Activated naive CD4-positive, alpha-beta T cell treated with Interleukin-2 at 50 U/mL for 16 hours (primary cell): ENCODE measurements around the gene PHF1.

Source experiments
- DNase-seq: peaks from one replicate; pipeline ENCODE4 v3.0.0-alpha.2; 2020

PHF1 gene

GRCh38 chr6:33433544-33434191, 22.9 kb downstream of the PHF1 start:
- DNase-seq, result no peak

GRCh38 chr6:33434961-33435360, 24.1 kb downstream of the PHF1 start:
- DNase-seq, result no peak

- no peak for DNase-seq
Measured at GRCh38 chr6:33437666-33438065, 26.9 kb downstream of the PHF1 start.

- no peak for DNase-seq
Measured at GRCh38 chr6:33438978-33439594, 28.3 kb downstream of the PHF1 start.

- no peak for DNase-seq
Measured at GRCh38 chr6:33439956-33440648, 29.3 kb downstream of the PHF1 start.

GRCh38 chr6:33440649-33441309, 30.0 kb downstream of the PHF1 start:
- DNase-seq, result no peak

GRCh38 chr6:33441457-33441856, 30.6 kb downstream of the PHF1 start:
- DNase-seq, result no peak

GRCh38 chr6:33442283-33442682, 31.5 kb downstream of the PHF1 start:
- DNase-seq, result no peak

- DNase-seq, result no peak
Measured at GRCh38 chr6:33443025-33443424, 32.2 kb downstream of the PHF1 start.

GRCh38 chr6:33443619-33444504, 33.0 kb downstream of the PHF1 start:
- DNase-seq, result no peak

- DNase-seq, result no peak
Measured at GRCh38 chr6:33445119-33445603, 34.3 kb downstream of the PHF1 start.

- DNase-seq, result no peak
Measured at GRCh38 chr6:33446356-33446755, 35.5 kb downstream of the PHF1 start.

- no peak for DNase-seq
Measured at GRCh38 chr6:33450434-33450833, 39.6 kb downstream of the PHF1 start.

GRCh38 chr6:33451606-33452005, 40.8 kb downstream of the PHF1 start:
- no peak for DNase-seq

- DNase-seq, result no peak
Measured at GRCh38 chr6:33452496-33452895, 41.7 kb downstream of the PHF1 start.

GRCh38 chr6:33453393-33454008, 42.7 kb downstream of the PHF1 start:
- DNase-seq, result no peak

GRCh38 chr6:33454009-33454946, 43.5 kb downstream of the PHF1 start, which contains the start of gene ZBTB9:
ZBTB9 (plus strand) TSS chr6:33454576; CDS start chr6:33455101, 525 bp downstream.
- DNase-seq, result peak; percentile 96

GRCh38 chr6:33455051-33455450, 44.2 kb downstream of the PHF1 start:
- no peak for DNase-seq

GRCh38 chr6:33456156-33456555, 45.3 kb downstream of the PHF1 start:
- DNase-seq, result no peak

- no peak for DNase-seq
Measured at GRCh38 chr6:33458676-33459075, 47.9 kb downstream of the PHF1 start.

GRCh38 chr6:33459226-33459625, 48.4 kb downstream of the PHF1 start:
- DNase-seq, result no peak
